GM12878 (cell line): ENCODE measurements around the gene RPS6KA5. TPM values are rescaled to one million over a fixed set of nuclear protein-coding genes. Genes with fewer than 3 reads are reported as not detected.

Experiments
- ATAC-seq: fragments of 200-7000 bp; cut with Tn5 transposase; 3 replicates; pipeline ENCODE4 v1.9.1; 2020; ENCODE audit warnings: mild to moderate bottlenecking, moderate library complexity
- BruUV-seq: library from RNA; stranded (reverse); fragments of 400-500 nt; replicated peaks from 2 replicates; lab custom pipeline; 2021; lab: Mats Ljungman, UMichigan
- CTCF ChIA-PET: fragments of 300-600 bp; sonication (Branson Sonifier 250); formaldehyde crosslinking; extraction: SDS; loops from one replicate; lab custom pipeline; 2021; ENCODE audit warnings: inconsistent platforms; lab: Yijun Ruan, JAX
- POLR2A ChIA-PET: fragments of 350-600 bp; formaldehyde crosslinking; extraction: SDS; loops from one replicate; lab custom pipeline; 2021; ENCODE audit warnings: inconsistent platforms; lab: Charles Lee
- RAD21 ChIA-PET: fragments of 300-600 bp; sonication (Branson Sonifier 250); formaldehyde crosslinking; loops from one replicate; lab custom pipeline; 2023; ENCODE audit warnings: antibody characterized with exemption; ENCODE audit not compliant: unreplicated experiment; lab: Charles Lee
- SMC1A ChIA-PET: fragments of 300-600 bp; sonication (Branson Sonifier 250); formaldehyde crosslinking; loops from one replicate; lab custom pipeline; 2023; ENCODE audit not compliant: unreplicated experiment, uncharacterized antibody; lab: Charles Lee
- DNase-seq: peaks from one replicate; pipeline ENCODE4 v3.0.0-alpha.2; 2011; ENCODE audit warnings: low read depth, low spot score
- FAIRE-seq: peaks from 3 replicates; lab custom pipeline; 2011; peaks lifted over from hg19 to GRCh38; lab: Jason Lieb, UNC
- H2AFZ ChIP-seq: 2 replicates; pipeline ENCODE4 v1.6.0; 2011; ENCODE audit warnings: low read depth, low read length, control low read depth; ENCODE audit not compliant: control insufficient read depth
- H3K27ac ChIP-seq: 2 replicates; pipeline ENCODE4 v1.5.1; 2011; ENCODE audit warnings: control low read depth; ENCODE audit not compliant: control insufficient read depth, insufficient read depth
- H3K27me3 ChIP-seq, 2 experiments: replicated peaks in 1 of 2; 2 replicates each; pipeline versions ENCODE4 v1.6.0 to v1.6.1; 2011; ENCODE audit warnings: low read length in 1 of 2; ENCODE audit not compliant: control insufficient read depth in 2 of 2, insufficient read depth in 2 of 2
- H3K36me3 ChIP-seq, 2 experiments: 2 replicates each; pipeline ENCODE4 v1.5.1; 2011; ENCODE audit warnings: low read length in 1 of 2; ENCODE audit not compliant: control insufficient read depth in 2 of 2, insufficient read depth in 2 of 2
- H3K4me1 ChIP-seq: 2 replicates; pipeline ENCODE4 v1.6.1; 2011; ENCODE audit warnings: mild to moderate bottlenecking, low read length, moderate library complexity, mixed read lengths; ENCODE audit not compliant: control insufficient read depth, insufficient read depth
- H3K4me2 ChIP-seq: 2 replicates; pipeline ENCODE4 v1.6.0; 2011; ENCODE audit warnings: control low read depth; ENCODE audit not compliant: control insufficient read depth, insufficient read depth
- H3K4me3 ChIP-seq: fragments of 200-600 bp; sonication (generic); 2 replicates; pipeline ENCODE4 v1.5.1; 2016
- H3K79me2 ChIP-seq: 2 replicates; pipeline ENCODE4 v1.6.0; 2011; ENCODE audit warnings: low read length; ENCODE audit not compliant: control insufficient read depth, insufficient read depth
- H3K9ac ChIP-seq: 2 replicates; pipeline ENCODE4 v1.8.0; 2011; ENCODE audit warnings: low read length, control low read depth, mixed read lengths; ENCODE audit not compliant: control insufficient read depth, insufficient read depth
- H3K9me3 ChIP-seq: replicated peaks from 3 replicates; pipeline ENCODE4 v1.5.1; 2011; ENCODE audit warnings: mild to moderate bottlenecking, low read length; ENCODE audit not compliant: control insufficient read depth, insufficient read depth
- H4K20me1 ChIP-seq: 2 replicates; pipeline ENCODE4 v1.6.0; 2011; ENCODE audit not compliant: control insufficient read depth, insufficient read depth
- ATF7 ChIP-seq: fragments of 450-650 bp; IDR thresholded peaks from 2 replicates; pipeline ENCODE4 v1.6.1; 2016; ENCODE audit warnings: low read depth, mild to moderate bottlenecking
- BMI1 ChIP-seq: fragments of 450-650 bp; IDR thresholded peaks from 2 replicates; pipeline ENCODE4 v1.6.1; 2016; ENCODE audit warnings: mild to moderate bottlenecking, moderate library complexity, borderline replicate concordance
- BRCA1 ChIP-seq: IDR thresholded peaks from 2 replicates; pipeline ENCODE4 v1.6.1; 2011; ENCODE audit warnings: low read depth, low read length, improper control_type of control experiment
- CEBPB ChIP-seq, 2 experiments: fragments of 150-350 bp in 1 of 2; IDR thresholded peaks; 2 replicates each; pipeline ENCODE4 v1.6.1; 2012 to 2014; ENCODE audit warnings: low read depth in 2 of 2, low read length in 2 of 2, borderline replicate concordance in 1 of 2, inconsistent platforms in 1 of 2
- CHD4 ChIP-seq: fragments of 200-600 bp; sonication (generic); IDR thresholded peaks from 2 replicates; pipeline ENCODE4 v1.6.1; 2016; ENCODE audit warnings: mild to moderate bottlenecking
- EZH2 ChIP-seq: IDR thresholded peaks from 2 replicates; pipeline ENCODE4 v1.6.1; 2012; ENCODE audit warnings: low read depth, mild to moderate bottlenecking, control low read depth, inconsistent platforms, low read length, borderline replicate concordance; ENCODE audit not compliant: control insufficient read depth
- MYB ChIP-seq: fragments of 150-350 bp; IDR thresholded peaks from 2 replicates; pipeline ENCODE4 v1.6.1; 2014; ENCODE audit warnings: mild to moderate bottlenecking, low read depth, low read length, borderline replicate concordance
- SMAD1 ChIP-seq: fragments of 450-650 bp; IDR thresholded peaks from 2 replicates; pipeline ENCODE4 v1.6.1; 2018; ENCODE audit warnings: mild to moderate bottlenecking, low read depth; ENCODE audit not compliant: partially characterized antibody
- SRF ChIP-seq, 2 experiments: IDR thresholded peaks; 2 replicates each; pipeline ENCODE4 v1.6.1; 2011; ENCODE audit warnings: low read depth in 2 of 2, low read length in 2 of 2, mild to moderate bottlenecking in 1 of 2, moderate library complexity in 1 of 2
- STAT1 ChIP-seq: fragments of 450-650 bp; conservative IDR thresholded peaks from 2 replicates; pipeline ENCODE4 v1.6.1; 2014; ENCODE audit warnings: antibody characterized with exemption, mild to moderate bottlenecking
- SUPT20H ChIP-seq: IDR thresholded peaks from 2 replicates; pipeline ENCODE4 v1.6.1; 2011; ENCODE audit warnings: low read depth, mild to moderate bottlenecking, low read length, moderate library complexity, borderline replicate concordance; ENCODE audit not compliant: control insufficient read depth
- TCF7 ChIP-seq: IDR thresholded peaks from 2 replicates; pipeline ENCODE4 v1.6.1; 2014; ENCODE audit warnings: antibody characterized with exemption, borderline replicate concordance
- ZNF217 ChIP-seq: fragments of 450-650 bp; IDR thresholded peaks from 2 replicates; pipeline ENCODE4 v1.6.1; 2017; ENCODE audit warnings: antibody characterized with exemption, mild to moderate bottlenecking
- WGBS: methylation state at CpG from one replicate; pipeline ENCODE4 v1.1.6; 2016; ENCODE audit warnings: low lambda C conversion rate; ENCODE audit not compliant: insufficient replicate concordance, insufficient coverage; ENCODE audit errors: missing lambda C conversion rate; 5-methylcytosine and 5-hydroxymethylcytosine counted together
- in situ Hi-C: fragments of 300-500 bp; cut with MboI; formaldehyde crosslinking; loops from 9 replicates; pipeline ENCODE4 v1.14.3; 2018; ENCODE audit warnings: mixed read lengths
- intact Hi-C: fragments of 100-400 bp; cut with micrococcal nuclease; formaldehyde crosslinking; loops from one replicate; pipeline ENCODE4 v1.14.2; 2022; ENCODE audit not compliant: unreplicated experiment
- polyA plus RNA-seq, 11 experiments: library from polyadenylated mRNA; depleted of rRNA in 4 of 11; unstranded in 6 of 11; stranded (reverse) in 5 of 11; fragments of >200 nt; fragmentation: Nextera tagmentation in 4 of 11; fragmentation: Illumina TruSeq in 1 of 11; extraction: Ambion mirVana in 4 of 11; extraction: Trizol in 1 of 11; gene quantifications; 1 replicate in 1 of 11; 2 replicates in 10 of 11; pipeline versions ENCODE4 v1.2.1 to v1.2.3, GENCODE V29; 2011 to 2016; ENCODE audit warnings: inconsistent platforms in 2 of 11, missing spikeins in 2 of 11, low read depth in 1 of 11
- total RNA-seq, 4 experiments: library from RNA; depleted of rRNA in 3 of 4; stranded (reverse); fragments of >200 nt in 3 of 4; fragmentation: Illumina TruSeq in 1 of 4; extraction: Trizol in 1 of 4; gene quantifications; 2 replicates each; pipeline versions ENCODE4 v1.2.1 to v1.2.3, GENCODE V29; 2013 to 2021
- TF ChIP-seq, protein P1 (sequence below): fragments of 450-650 bp; IDR thresholded peaks from 2 replicates; pipeline ENCODE4 v1.6.1; 2018; ENCODE audit warnings: mild to moderate bottlenecking, low read depth, moderate library complexity; ENCODE audit not compliant: partially characterized antibody
- TF ChIP-seq, protein P2 (sequence below): fragments of 450-650 bp; IDR thresholded peaks from 2 replicates; pipeline ENCODE4 v1.6.1; 2017; ENCODE audit warnings: mild to moderate bottlenecking, moderate library complexity

Gene RPS6KA5
- total and polyA plus RNA-seq, 10 of the 15 experiments (the other 5 are each of a cell fraction or from before 2014, with no cell fraction given): 1.4 to 7.0 (median 3.7) TPM

DNA sequence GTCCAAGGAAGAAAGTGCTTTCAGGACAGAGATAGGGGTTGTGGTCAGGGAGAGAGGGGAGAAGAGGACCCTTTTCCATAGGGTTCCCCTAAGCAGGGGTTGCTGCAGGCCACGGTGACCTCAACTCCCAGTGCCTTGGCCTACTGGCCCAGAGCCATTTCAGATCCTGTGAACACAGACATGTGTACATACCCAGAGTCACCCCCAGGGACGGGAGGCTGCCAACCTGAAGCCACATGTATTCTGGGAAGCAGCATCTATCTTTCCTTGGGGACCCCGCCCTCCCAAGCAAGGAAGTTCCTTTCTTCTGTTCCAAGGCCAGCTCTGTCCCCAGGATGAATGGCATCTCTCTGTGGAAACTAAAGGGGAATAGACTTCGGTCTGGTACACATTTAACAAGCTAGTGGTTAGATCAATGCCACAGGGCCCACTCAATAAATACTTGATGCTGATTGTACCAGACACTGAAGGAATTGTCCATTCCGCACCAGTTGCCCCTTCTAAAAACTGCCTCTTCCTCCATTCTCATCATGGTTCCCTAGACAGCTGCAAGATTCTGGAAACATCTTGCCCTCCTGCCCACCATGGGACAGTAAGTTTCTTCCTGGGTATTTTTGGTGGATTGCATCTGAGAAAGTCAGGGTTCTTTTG is 28.3 kb upstream of the RPS6KA5 start:
- H3K79me2 ChIP-seq: no peaks in the 10 kb centered on the region
- no peak overlapping the region for H3K27ac ChIP-seq
- no peak overlapping the region for H3K4me2 ChIP-seq
- no peaks in the 10 kb centered on the region; a peak in 1 of 4 replicates for H3K27me3 ChIP-seq
- intact Hi-C loops: no loop called here
- CTCF ChIA-PET: interaction anchor here (0.7 to 1.3 kb wide), 2 partner anchors 12 to 103 kb away, joined by 3 read pairs; no protein-coding TSS in a partner anchor
- TF ChIP-seq BRCA1 (no peak), SMAD1 (no peak), CHD4 (no peak), MYB (no peak), SUPT20H (no peak), SRF (IDR thresholded peaks at IDR 0.05; ENCODE audit: low read depth in 2 of 2, low read length in 2 of 2) (no peak), BMI1 (no peak), TCF7 (no peak), CEBPB (IDR thresholded peaks at IDR 0.05; ENCODE audit: borderline replicate concordance in 1 of 2, low read depth in 2 of 2, low read length in 2 of 2) (no peak), ATF7 (no peak), STAT1 (no peak), ZNF217 (no peak), EZH2 (no peak)
- TF ChIP-seq, protein P1, sequence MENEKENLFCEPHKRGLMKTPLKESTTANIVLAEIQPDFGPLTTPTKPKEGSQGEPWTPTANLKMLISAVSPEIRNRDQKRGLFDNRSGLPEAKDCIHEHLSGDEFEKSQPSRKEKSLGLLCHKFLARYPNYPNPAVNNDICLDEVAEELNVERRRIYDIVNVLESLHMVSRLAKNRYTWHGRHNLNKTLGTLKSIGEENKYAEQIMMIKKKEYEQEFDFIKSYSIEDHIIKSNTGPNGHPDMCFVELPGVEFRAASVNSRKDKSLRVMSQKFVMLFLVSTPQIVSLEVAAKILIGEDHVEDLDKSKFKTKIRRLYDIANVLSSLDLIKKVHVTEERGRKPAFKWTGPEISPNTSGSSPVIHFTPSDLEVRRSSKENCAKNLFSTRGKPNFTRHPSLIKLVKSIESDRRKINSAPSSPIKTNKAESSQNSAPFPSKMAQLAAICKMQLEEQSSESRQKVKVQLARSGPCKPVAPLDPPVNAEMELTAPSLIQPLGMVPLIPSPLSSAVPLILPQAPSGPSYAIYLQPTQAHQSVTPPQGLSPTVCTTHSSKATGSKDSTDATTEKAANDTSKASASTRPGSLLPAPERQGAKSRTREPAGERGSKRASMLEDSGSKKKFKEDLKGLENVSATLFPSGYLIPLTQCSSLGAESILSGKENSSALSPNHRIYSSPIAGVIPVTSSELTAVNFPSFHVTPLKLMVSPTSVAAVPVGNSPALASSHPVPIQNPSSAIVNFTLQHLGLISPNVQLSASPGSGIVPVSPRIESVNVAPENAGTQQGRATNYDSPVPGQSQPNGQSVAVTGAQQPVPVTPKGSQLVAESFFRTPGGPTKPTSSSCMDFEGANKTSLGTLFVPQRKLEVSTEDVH: no peak
- TF ChIP-seq, protein P2, sequence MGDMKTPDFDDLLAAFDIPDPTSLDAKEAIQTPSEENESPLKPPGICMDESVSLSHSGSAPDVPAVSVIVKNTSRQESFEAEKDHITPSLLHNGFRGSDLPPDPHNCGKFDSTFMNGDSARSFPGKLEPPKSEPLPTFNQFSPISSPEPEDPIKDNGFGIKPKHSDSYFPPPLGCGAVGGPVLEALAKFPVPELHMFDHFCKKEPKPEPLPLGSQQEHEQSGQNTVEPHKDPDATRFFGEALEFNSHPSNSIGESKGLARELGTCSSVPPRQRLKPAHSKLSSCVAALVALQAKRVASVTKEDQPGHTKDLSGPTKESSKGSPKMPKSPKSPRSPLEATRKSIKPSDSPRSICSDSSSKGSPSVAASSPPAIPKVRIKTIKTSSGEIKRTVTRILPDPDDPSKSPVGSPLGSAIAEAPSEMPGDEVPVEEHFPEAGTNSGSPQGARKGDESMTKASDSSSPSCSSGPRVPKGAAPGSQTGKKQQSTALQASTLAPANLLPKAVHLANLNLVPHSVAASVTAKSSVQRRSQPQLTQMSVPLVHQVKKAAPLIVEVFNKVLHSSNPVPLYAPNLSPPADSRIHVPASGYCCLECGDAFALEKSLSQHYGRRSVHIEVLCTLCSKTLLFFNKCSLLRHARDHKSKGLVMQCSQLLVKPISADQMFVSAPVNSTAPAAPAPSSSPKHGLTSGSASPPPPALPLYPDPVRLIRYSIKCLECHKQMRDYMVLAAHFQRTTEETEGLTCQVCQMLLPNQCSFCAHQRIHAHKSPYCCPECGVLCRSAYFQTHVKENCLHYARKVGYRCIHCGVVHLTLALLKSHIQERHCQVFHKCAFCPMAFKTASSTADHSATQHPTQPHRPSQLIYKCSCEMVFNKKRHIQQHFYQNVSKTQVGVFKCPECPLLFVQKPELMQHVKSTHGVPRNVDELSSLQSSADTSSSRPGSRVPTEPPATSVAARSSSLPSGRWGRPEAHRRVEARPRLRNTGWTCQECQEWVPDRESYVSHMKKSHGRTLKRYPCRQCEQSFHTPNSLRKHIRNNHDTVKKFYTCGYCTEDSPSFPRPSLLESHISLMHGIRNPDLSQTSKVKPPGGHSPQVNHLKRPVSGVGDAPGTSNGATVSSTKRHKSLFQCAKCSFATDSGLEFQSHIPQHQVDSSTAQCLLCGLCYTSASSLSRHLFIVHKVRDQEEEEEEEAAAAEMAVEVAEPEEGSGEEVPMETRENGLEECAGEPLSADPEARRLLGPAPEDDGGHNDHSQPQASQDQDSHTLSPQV: no peak
- no peaks in the 10 kb centered on the region for H3K36me3 ChIP-seq
- POLR2A ChIA-PET: no interaction called here
- no TSS peak for BruUV-seq
- no peaks in the 10 kb centered on the region for H4K20me1 ChIP-seq
- H3K4me3 ChIP-seq: no peak overlapping the region
- 56% methylated on average over 5 of the region's 5 CpGs for WGBS
- SMC1A ChIA-PET: interaction anchor here (1.2 to 1.4 kb wide), 2 partner anchors 26 to 76 kb away, joined by 3 read pairs; no protein-coding TSS in a partner anchor
- in situ Hi-C loops: no loop called here
- no peak for ATAC-seq
- no peak overlapping the region for H3K9ac ChIP-seq
- H3K4me1 ChIP-seq: peaks cover 3% of the 10 kb centered on the region; the same call in 1 of the 2 replicates
- H2AFZ ChIP-seq: no peak overlapping the region
- no peak for FAIRE-seq
- H3K9me3 ChIP-seq: no peaks in the 10 kb centered on the region
- DNase-seq: no peak
- RAD21 ChIA-PET: no interaction called here
